Brain microvascular endothelial cell (primary cell): ENCODE measurements around the gene PUS3.
"Not testable (repeated sequence)": the region's sequence is repeated elsewhere in the genome, so short reads cannot be mapped to it uniquely, and the experiment has no call there.

Experiments
- DNase-seq: peaks from one replicate; pipeline ENCODE4 v3.0.0-alpha.2; 2020
- H3K27ac ChIP-seq: fragments of 250-450 bp; sonication (Bioruptor Pico); 2 replicates; pipeline ENCODE4 v1.5.1; 2020; ENCODE audit warnings: mild to moderate bottlenecking, moderate library complexity
- H3K27me3 ChIP-seq: fragments of 250-450 bp; sonication (Bioruptor Pico); replicated peaks from 2 replicates; pipeline ENCODE4 v1.5.1; 2020; ENCODE audit warnings: mild to moderate bottlenecking
- H3K36me3 ChIP-seq: fragments of 250-450 bp; sonication (Bioruptor Pico); replicated peaks from 2 replicates; pipeline ENCODE4 v1.5.1; 2020; ENCODE audit warnings: mild to moderate bottlenecking
- H3K4me3 ChIP-seq: 2 replicates; pipeline ENCODE4 v1.5.1; 2011; ENCODE audit warnings: low read depth, mild to moderate bottlenecking, control low read depth, low read length, moderate library complexity
- in situ Hi-C: cut with HindIII; loops from 2 replicates; pipeline ENCODE4 v1.10.0; 2017; ENCODE audit warnings: low sequenced_read_pairs, low pct_ligation_motif_present
- TF ChIP-seq, protein P1 (sequence below): IDR thresholded peaks from 2 replicates; pipeline ENCODE4 v1.5.1; 2011; ENCODE audit warnings: low read depth, mild to moderate bottlenecking, moderate library complexity, low read length, control low read depth, inconsistent platforms; ENCODE audit errors: missing control alignments

The PUS3 gene

GRCh38 chr11:125921042-125921441 lies 18.0 kb upstream of the PUS3 start:
- no peaks in the 10 kb centered on the region for H3K27me3 ChIP-seq
- no peak overlapping the region for H3K27ac ChIP-seq
- H3K36me3 ChIP-seq = no peaks in the 10 kb centered on the region
- no peak for DNase-seq
- H3K4me3 ChIP-seq = no peak overlapping the region
- in situ Hi-C loops = no loop called here
- TF ChIP-seq, protein P1, sequence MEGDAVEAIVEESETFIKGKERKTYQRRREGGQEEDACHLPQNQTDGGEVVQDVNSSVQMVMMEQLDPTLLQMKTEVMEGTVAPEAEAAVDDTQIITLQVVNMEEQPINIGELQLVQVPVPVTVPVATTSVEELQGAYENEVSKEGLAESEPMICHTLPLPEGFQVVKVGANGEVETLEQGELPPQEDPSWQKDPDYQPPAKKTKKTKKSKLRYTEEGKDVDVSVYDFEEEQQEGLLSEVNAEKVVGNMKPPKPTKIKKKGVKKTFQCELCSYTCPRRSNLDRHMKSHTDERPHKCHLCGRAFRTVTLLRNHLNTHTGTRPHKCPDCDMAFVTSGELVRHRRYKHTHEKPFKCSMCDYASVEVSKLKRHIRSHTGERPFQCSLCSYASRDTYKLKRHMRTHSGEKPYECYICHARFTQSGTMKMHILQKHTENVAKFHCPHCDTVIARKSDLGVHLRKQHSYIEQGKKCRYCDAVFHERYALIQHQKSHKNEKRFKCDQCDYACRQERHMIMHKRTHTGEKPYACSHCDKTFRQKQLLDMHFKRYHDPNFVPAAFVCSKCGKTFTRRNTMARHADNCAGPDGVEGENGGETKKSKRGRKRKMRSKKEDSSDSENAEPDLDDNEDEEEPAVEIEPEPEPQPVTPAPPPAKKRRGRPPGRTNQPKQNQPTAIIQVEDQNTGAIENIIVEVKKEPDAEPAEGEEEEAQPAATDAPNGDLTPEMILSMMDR = no peak

DNA sequence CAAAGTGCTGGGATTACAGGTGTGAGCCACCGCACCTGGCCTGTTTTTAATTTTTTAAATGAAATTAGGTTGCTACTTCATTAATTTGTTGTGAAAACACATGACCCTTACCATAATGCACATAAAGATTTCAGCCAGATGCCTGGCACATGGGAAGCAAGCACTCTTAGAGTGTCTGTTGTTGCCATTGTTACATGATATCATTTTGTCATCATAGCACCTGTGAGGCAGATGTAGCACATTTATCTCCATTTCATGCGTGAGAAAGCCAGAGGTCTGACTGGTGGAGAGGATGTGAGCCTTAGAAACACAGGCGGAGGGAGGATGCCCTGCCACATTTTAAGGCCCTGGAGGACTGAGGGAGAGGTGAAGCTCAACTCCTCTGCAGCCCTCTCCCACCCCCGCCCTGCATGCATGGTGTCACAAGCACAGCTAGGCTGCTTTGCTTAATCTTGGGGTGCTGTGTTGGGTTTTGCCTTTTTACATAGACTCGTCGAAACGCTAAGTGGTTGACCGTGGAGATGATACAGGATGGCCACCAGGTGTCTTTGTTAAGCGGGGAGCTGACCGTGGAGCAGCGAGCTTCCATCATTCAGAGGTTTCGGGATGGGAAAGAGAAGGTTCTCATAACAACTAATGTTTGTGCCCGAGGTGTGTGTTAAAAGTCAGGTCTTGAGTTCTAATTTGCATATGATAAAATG lies 15.3 kb upstream of the PUS3 start:
- no peak for DNase-seq
- H3K4me3 ChIP-seq = no peak overlapping the region
- TF ChIP-seq, protein P1 = no peak
- H3K27me3 ChIP-seq = no peaks in the 10 kb centered on the region
- H3K27ac ChIP-seq = no peak overlapping the region
- in situ Hi-C loops = no loop called here
- H3K36me3 ChIP-seq = no peaks in the 10 kb centered on the region

DNA sequence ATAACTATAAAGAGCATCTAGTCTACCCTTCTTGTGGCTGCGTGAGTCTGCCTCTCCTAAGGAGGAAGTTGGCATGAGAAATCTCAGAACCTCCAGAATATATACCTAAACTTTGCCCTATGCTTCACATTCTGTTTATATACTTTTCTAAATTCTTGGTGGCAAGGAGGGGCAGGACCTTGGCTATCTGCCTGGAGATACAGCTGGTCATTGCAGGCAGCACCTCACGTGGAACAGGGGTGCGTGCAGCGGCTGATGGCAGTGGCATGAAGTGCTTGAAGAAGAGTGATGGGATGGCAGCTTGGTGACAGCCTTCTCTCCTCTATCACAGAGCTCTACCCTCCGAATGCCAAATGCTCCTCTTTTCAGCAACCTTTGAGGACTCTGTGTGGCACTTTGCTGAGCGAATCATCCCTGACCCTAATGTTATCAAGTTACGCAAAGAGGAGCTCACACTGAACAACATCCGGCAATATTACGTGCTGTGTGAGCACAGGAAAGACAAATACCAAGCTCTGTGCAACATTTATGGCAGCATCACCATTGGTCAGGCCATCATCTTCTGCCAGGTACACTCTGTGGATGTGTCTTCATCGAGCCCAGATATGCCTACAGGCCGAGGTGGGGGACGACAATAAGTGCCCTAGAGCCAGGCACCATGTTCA lies 13.8 kb upstream of the PUS3 start:
- no peak overlapping the region for H3K4me3 ChIP-seq
- no peak for DNase-seq
- no peak overlapping the region for H3K27ac ChIP-seq
- in situ Hi-C loops = no loop called here
- no peaks in the 10 kb centered on the region for H3K27me3 ChIP-seq
- TF ChIP-seq, protein P1 = no peak
- H3K36me3 ChIP-seq = no peaks in the 10 kb centered on the region

- H3K36me3 ChIP-seq, H3K27me3 ChIP-seq, DNase-seq, H3K27ac ChIP-seq, in situ Hi-C loops, H3K4me3 ChIP-seq: not testable (repeated sequence)
Observed at GRCh38 chr11:125914601-125915000, 11.6 kb upstream of the PUS3 start.

DNA sequence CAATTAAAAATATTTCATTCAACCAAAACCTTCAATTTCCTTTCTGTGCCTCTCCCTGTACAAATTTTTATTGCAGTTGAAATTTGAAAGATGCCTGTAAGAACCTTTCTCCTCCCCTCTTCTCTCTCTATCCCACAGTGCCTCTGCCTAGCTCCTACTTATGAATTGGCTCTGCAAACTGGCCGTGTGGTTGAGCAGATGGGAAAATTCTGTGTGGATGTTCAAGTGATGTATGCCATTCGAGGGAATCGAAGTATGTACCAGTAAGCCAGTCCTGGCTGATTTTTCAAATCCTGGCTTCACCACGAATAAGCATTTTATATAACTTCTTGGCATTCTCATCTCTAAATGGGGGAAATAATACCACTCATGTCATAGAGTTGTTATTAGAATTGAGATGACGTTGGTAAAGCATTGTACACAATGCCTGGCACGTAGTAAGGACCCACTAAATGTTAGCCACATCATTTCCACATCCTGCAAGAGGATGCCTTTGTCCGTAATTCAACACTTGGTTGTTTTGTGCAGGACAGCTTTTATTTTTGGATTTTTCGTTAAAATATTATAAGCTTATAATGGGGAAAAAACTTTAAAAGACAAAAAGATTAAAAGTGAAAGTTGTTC lies 7.3 kb upstream of the PUS3 start:
- TF ChIP-seq, protein P1 = no peak
- DNase-seq = no peak
- no peak overlapping the region for H3K27ac ChIP-seq
- in situ Hi-C loops = no loop called here
- H3K36me3 ChIP-seq = no peaks in the 10 kb centered on the region
- no peak overlapping the region for H3K4me3 ChIP-seq
- no peaks in the 10 kb centered on the region for H3K27me3 ChIP-seq

DNA sequence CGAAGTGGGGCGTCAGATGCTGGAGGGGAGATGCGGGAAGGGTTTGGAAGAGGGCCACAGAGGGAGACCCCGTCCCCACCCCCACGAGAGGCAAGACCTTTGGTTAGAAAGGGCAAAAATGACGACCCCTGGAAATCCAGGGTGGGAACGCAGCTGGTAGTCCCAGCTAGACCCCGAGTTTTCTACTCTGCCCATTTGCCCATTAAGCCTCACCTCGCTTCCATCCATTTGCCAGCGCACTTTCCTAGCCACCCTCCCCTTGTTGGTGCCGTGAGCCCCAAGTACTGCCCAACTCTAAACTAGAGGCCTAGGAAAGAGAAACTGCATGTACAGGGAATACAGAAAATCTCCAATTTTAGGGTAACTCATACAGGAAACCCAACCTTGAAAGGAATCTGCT lies 1.7 kb upstream of the PUS3 start:
- no peaks in the 10 kb centered on the region for H3K36me3 ChIP-seq
- in situ Hi-C loops = no loop called here
- H3K27me3 ChIP-seq = peaks cover 8% of the 10 kb centered on the region
- no peak overlapping the region for H3K27ac ChIP-seq
- no peak overlapping the region for H3K4me3 ChIP-seq
- TF ChIP-seq, protein P1 = no peak
- no peak for DNase-seq
